ENCODE data around the gene ACRBP.
"Not testable (repeated sequence)": the region's sequence is repeated elsewhere in the genome, so short reads cannot be mapped to it uniquely, and the experiment has no call there.

Gene ACRBP

DNA sequence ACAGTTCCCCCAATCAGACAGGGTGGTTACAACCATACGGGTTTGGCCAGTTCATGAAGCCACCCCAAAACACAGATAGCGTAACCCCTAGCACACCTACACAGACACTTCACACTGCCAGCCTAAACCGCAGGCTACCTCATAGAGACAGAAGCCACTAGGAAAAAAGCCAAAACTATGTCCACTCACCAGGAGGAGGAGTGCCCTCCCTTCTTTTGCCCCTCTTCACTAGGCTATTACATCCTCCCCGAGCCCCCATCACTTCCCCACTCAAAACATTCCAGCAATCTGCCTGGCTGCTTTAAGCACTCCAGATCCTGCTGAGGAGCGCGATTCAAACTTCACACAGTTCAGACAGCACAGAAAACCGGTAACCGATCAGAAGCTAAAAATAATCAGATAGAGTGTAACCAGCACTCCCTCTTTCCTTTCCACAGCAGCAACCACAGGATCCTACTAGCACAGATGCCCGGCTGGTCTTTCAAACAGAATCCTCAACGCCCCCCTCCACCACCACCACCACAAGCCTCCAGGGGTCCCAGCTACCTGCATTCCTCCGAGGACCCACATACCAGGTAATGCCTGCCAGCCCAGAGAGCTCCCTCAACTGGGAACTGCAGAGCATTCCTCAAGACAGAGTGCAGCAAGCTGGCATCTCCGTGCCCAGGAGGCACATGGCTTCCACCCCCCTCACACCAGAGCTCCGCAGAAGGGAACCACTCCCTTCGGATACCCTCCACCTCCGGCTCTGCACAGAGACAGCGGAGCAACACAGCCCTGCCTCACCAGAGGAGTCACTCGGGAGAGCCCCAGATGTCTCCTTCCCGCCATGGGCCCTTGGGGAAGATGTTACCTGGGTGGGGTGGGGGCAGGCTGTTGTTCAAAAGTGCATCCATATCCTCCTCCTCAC lies 41.6 kb downstream of the ACRBP start:
- no peak for TF ChIP-seq CTCF (IDR thresholded peaks at IDR 0.05; ENCODE audit: insufficient read depth, low read depth, low read length, missing control alignments)
- DNase-seq (ENCODE audit: low read depth) = peak; percentile 40
- peak overlapping the region; percentile 92 for H3K4me3 ChIP-seq (ENCODE audit: low read depth, low read length)

GRCh38 chr12:6604259-6605029 lies 42.8 kb downstream of the ACRBP start:
- no peak for TF ChIP-seq CTCF (IDR thresholded peaks at IDR 0.05; ENCODE audit: insufficient read depth, low read depth, low read length, missing control alignments)
- peak overlapping the region; percentile 92 for H3K4me3 ChIP-seq (ENCODE audit: low read depth, low read length)
- DNase-seq (ENCODE audit: low read depth) = no peak

GRCh38 chr12:6603095-6603567 lies 44.1 kb downstream of the ACRBP start:
- no peak for TF ChIP-seq CTCF (IDR thresholded peaks at IDR 0.05; ENCODE audit: insufficient read depth, low read depth, low read length, missing control alignments)
- DNase-seq (ENCODE audit: low read depth) = no peak
- no peak overlapping the region for H3K4me3 ChIP-seq (ENCODE audit: low read depth, low read length)

DNA sequence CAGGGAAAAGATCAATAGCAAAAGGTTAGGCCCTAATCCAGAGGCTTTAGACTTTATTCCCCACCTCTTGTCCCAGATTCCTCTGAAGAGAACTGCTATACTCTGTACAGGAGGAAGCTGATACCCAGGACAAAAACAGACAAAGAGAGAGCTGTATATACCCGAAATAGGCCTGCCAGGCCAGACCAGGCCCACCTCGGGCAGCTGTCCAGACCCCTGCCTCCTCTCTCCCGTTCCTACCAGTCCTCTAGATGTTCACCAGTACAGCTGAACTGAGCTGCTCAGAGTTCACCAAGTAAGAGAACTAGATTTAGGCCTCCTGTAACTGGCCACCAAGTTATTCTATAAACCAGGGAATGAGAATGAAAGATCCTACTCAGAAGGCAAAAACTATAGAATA lies 44.7 kb downstream of the ACRBP start:
- H3K4me3 ChIP-seq (ENCODE audit: low read depth, low read length) = no peak overlapping the region
- no peak for TF ChIP-seq CTCF (IDR thresholded peaks at IDR 0.05; ENCODE audit: insufficient read depth, low read depth, low read length, missing control alignments)
- no peak for DNase-seq (ENCODE audit: low read depth)

- not testable (repeated sequence) for DNase-seq (ENCODE audit: low read depth); H3K4me3 ChIP-seq (ENCODE audit: low read depth, low read length)
These were observed 51.6 kb downstream of the ACRBP start for GRCh38 chr12:6595673-6596072.

GRCh38 chr12:6592087-6592486 lies 55.1 kb downstream of the ACRBP start:
- TF ChIP-seq CTCF (IDR thresholded peaks at IDR 0.05; ENCODE audit: insufficient read depth, low read depth, low read length, missing control alignments) = no peak
- DNase-seq (ENCODE audit: low read depth) = no peak
- H3K4me3 ChIP-seq (ENCODE audit: low read depth, low read length) = no peak overlapping the region

Data from GM12865 (cell line).